Sigmoid colon (tissue), 4 donors: ENCODE data around the gene PLRG1.
"Not testable (repeated sequence)": the region's sequence is repeated elsewhere in the genome, so short reads cannot be mapped to it uniquely, and the experiment has no call there.

ENCODE experiments used
- CTCF ChIP-seq, 4 experiments: fragments of 450-650 bp in 3 of 4; fragments of 200-600 bp in 1 of 4; IDR thresholded peaks; one replicate each; pipeline ENCODE4 v1.5.1; 2016 to 2019; ENCODE audit warnings: antibody characterized with exemption in 4 of 4, mild to moderate bottlenecking in 3 of 4, moderate library complexity in 2 of 4
- EP300 ChIP-seq, 4 donors: sonication (generic); formaldehyde crosslinking; IDR thresholded peaks; one replicate each; pipeline ENCODE4 v1.6.1; 2017; ENCODE audit warnings: antibody characterized with exemption in 4 of 4
- POLR2A ChIP-seq, 2 donors: fragments of 450-650 bp; IDR thresholded peaks; one replicate each; pipeline ENCODE4 v1.6.1; 2016; ENCODE audit warnings: antibody characterized with exemption in 2 of 2, mild to moderate bottlenecking in 2 of 2, moderate library complexity in 2 of 2
- POLR2AphosphoS5 ChIP-seq, 4 donors: sonication (generic); formaldehyde crosslinking; IDR thresholded peaks; one replicate each; pipeline ENCODE4 v1.6.1; 2017; ENCODE audit warnings: antibody characterized with exemption in 4 of 4

DNA sequence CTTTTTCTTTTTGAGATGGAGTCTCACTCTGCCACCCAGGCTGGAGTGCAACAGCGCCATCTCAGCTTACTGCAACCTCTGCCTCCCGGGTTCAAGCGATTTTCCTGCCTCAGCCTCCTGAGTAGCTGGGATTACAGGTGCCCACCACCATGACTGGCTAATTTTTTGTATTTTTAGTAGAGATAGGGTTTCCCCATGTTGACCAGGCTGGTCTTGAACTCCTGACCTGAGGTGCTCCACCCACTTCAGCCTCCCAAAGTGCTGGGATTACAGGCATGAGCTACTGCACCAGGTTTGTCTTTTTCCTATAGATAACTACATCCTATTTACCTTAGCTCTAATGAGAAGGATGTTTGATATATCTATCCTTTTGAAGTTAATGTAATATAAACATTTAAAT, 44.1 kb upstream of the PLRG1 start:
- TF ChIP-seq CTCF, POLR2A, POLR2AphosphoS5, EP300 (IDR thresholded peaks at IDR 0.05): not testable (repeated sequence)
